Astrocyte of the hippocampus (primary cell): ENCODE measurements around the gene ROR1.
A peak's percentile ranks its signal among the peaks of the same experiment; 100 is the strongest.

Source experiments
- DNase-seq: peaks from one replicate; pipeline ENCODE4 v3.0.0; 2011; ENCODE audit warnings: low read depth, low spot score

Gene ROR1

DNA sequence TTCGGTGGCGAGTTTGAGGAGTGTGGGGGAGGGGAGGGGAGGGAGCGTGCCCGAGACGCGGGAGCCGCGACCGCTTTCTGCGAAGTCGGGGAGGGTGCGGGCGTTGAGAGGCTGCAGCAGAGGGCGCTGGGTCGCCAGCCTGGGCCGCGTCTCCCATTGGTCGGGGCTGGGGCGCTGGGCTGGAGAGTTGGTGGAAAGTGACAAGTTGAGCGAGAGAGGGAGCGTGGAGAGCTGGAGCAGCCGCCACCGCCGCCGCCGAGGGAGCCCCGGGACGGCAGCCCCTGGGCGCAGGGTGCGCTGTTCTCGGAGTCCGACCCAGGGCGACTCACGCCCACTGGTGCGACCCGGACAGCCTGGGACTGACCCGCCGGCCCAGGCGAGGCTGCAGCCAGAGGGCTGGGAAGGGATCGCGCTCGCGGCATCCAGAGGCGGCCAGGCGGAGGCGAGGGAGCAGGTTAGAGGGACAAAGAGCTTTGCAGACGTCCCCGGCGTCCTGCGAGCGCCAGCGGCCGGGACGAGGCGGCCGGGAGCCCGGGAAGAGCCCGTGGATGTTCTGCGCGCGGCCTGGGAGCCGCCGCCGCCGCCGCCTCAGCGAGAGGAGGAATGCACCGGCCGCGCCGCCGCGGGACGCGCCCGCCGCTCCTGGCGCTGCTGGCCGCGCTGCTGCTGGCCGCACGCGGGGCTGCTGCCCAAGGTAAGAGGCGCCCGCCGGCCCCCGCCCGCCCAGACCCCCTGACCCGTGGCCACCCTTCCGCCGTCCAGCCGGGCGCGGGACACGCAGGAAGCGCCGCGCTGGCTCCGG lies at the start of gene ROR1:
Gene ROR1 (plus strand): TSS at position 203 of the 802 bp plus-strand sequence.
- peak; percentile 96 for DNase-seq

DNA sequence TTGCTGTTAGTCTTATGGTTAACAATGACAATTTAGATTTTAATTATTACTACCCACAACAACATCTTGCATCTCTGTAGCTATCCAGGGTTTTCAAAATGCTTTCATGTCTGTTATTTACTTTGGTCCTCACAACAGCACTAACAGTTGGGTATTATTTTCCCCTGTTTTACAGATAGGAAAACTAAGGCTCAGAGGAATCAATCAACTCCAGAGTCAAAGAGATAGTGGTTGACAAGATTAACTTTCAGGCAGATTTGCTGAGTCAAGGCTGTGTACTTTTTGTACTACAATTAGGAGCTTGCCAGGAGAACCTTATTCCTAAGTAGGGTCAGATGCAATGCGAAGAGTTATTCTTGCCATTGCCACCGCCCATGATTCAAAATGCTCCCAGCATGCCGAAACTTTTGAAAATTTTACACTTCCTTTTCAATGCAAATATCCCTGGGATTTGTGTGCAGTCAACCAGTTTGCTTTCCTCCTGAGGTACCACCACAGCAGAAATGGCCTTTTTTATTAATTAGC lies 49.4 kb upstream of the ROR1 start:
- DNase-seq, result no peak

DNA sequence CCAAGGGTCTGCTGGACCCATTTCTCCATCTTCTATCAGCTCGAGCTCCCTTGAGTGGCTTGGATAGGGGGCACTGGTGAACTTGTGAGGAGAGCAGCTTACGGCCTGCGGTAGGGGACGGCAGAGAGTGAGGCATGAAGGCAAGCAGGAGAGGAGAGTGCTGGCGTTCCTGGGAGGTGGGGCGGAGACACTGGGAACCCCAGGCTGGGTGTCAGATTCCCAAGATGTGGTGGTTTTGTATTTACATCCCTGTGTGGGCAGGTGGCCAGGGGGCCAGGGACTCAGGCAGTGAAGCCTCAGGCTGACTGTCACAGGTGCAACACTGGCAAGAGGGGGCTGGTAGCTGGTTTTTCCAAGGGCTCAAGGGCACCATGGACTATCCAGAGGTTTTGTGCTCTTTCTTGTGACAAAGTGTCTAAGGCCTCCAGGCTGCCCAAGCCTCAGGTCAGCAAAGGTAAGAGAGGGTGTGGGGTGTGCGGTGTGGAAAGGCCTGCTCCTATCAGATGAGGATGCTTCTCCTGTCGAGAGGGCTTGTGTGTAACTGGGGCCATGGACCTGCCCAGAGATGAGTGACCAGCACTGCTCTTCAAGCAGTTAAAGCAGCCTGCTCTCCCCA lies 45.1 kb upstream of the ROR1 start:
- DNase-seq, result no peak

DNA sequence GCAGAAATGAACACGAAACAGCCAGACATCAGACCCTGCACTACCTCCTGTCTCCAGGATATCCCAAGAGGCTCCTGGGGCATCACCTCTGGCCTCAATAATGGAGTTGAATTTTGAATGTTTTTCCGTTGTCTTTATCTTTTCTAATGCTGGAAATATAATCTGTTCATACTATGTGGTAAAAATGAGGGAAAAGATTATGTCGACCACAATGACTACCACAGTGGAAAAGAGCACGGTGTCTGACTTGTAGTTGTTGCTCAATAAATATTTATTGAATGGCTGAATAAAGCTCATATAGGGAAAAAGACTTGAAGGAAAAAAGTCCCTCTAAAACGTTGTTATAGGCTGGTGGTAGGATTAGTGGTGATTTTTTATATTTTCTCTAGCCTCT lies 44.6 kb upstream of the ROR1 start:
- no peak for DNase-seq

DNA sequence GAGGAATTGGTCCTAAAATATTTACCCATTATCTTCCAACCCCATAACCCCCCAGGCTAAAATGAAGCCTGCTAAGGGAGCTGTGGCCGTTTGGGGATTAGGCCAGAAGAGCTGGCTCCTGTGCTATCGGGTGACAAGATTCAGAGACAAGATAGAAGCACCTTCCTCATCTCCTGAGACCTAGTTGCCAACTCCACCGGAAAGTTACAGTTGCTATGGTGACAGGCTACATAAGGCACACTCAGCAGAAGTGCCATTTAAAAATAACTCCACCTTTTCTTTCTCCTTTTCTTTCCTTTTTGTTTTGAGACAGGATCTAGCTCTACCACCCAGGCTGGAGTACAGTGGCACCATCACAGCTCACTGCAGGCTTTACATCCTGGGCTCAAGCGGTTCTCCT lies 43.6 kb upstream of the ROR1 start:
- DNase-seq, result no peak

DNA sequence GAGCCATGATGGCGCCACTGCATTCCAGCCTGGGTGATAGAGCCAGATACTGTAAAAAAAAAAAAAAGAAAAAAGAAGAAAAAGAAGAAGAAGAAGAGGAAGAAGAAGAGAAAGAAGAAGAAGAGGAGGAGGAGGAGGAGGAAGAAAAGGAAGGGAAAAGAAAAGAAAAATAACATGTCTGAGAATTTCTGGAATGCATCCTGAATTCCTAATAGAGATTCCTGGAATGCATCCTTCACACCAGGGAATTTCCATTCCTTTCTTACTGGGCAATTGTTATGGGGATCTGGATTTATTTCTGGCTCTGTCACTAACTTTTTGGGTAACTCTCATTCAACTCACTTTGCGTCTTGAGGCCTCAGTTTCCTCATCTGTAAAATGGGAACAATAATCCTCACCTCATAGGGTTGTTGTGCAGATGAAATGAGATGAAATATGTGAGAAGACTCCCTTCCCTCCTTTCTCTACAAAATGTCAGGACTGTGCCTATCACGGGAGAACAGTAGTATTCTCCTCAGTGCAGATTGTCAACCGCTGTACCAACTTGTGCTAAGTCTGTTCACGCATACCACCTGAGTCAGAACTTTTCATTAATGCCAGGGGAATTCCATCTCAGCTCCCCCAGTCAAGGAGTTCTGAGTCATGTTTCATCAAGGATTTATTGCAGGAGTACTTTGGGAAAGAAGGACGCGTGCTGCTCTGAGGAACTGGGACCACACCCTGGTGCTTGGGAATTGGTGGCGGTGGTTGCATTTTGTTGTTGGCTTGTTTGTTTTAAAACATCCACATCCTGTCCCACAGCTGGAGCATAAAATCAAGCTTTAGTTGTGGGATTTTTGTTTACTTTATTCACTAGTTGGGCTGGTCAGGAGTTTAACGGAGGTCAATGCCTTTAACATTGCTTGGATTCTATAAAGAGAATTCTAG lies 42.4 kb upstream of the ROR1 start:
- DNase-seq, result peak; percentile 93

DNA sequence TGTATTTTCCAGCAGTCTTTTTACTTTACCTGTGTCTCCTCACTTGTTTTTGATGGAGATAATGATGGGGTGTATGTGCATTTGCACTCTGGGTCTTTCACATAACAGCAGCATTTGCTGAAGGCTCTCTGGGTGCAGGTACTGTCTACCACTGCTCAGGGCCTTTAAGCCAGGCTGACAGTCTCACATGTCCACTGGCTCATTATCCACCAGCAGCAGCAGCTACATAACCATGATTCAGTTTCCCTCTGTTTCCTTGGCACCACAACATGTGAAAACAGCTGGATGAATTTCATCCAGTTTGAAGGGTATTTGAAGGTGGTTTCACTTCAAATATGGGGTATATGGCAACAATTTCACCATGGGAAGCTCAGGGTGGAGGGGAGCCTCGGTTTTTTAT lies 41.2 kb upstream of the ROR1 start:
- DNase-seq, result peak; percentile 23

DNA sequence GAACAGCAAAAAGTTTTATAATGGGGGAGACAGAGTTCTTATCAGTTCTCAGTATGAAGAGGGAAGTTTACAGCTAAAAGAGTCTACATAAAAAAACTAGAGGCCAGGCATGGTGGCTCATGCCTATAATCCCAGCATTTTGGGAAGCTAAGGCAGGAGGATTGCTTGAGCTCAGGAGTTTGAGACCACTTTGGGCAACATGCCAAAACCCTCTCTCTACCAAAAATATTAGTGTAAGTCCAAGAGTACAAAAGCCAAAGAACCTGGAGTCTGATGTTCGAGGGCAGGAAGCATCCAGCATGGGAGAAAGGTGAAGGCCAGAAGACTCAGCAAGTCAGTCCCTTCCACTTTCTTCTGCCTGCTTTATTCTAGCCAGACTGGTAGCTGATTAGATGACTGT lies 35.0 kb upstream of the ROR1 start:
- DNase-seq, result no peak

DNA sequence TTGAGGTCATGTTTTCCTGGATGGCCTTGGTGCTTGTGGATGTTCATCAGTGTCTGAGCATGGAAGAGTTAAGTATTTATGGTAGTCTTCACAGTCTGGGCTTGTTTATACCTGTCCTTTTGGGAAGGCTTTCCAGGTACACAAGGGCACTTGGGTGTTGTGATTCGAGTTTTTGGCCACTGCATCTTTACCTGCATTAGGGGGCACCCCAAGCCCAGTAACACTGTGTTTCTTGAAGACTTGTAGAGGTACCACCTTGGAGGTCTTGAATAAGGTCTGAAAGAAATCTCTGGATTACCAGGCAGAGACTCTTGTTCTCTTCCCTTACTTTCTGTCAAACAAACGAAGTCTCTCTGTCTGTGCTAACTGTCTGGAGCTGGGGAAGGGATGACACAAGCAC lies 34.4 kb upstream of the ROR1 start:
- no peak for DNase-seq

DNA sequence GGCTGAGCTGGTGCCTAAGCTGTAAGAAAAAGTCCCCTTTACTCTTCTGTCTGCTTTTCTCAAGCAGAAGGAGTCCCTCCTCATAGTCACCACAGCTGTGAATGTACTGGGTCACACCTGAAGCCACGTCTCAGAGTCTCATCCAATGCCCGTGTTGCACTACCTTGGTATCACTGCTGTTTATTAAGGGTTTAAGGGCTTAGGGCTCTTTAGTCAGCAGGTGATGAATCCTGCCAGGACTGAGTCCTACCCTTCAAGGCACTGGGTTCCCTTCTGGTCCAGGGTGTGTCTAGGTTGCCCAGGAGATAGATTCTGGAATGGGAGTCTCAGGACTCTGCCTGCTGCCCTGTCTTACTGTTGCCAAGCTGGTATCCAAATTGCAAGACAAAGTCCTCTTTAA lies 33.4 kb upstream of the ROR1 start:
- DNase-seq, result no peak

DNA sequence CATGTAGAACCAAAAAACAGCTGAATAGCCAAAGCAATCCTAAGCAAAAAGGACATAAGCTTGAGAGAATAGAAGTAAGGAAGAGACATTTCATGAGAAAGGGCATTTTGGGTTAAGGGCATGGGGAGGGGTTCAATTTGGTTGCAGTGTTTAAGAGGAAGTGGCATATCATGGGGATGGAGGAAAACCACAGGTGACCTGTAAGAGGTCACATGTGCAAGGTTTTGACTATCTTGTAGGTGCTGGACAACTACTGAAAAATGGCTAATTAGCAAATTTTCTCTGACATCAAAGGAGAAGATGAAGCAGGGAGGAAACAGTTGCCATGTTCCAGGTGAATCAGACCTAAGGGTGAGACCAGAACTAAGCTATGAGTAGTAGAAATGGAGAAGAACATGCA lies 31.3 kb upstream of the ROR1 start:
- no peak for DNase-seq

DNA sequence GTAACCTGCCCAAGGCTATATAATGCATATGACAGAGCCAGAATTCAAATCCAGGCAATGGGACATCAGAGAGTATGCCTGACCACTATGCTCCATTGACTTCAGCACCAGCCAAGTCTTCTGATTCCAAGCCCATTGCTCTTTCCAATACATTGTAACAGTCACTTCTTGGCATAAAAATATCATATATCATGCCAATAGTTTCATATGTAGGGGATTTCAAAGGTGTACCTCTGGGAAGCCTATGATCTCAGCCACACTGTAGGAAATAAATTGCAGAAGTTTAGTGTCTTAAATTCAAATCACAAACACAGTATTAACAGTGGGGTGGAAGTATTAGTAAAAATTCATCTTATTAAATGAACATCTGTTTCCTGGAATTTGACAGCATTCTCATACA lies 30.0 kb upstream of the ROR1 start:
- DNase-seq, result no peak

DNA sequence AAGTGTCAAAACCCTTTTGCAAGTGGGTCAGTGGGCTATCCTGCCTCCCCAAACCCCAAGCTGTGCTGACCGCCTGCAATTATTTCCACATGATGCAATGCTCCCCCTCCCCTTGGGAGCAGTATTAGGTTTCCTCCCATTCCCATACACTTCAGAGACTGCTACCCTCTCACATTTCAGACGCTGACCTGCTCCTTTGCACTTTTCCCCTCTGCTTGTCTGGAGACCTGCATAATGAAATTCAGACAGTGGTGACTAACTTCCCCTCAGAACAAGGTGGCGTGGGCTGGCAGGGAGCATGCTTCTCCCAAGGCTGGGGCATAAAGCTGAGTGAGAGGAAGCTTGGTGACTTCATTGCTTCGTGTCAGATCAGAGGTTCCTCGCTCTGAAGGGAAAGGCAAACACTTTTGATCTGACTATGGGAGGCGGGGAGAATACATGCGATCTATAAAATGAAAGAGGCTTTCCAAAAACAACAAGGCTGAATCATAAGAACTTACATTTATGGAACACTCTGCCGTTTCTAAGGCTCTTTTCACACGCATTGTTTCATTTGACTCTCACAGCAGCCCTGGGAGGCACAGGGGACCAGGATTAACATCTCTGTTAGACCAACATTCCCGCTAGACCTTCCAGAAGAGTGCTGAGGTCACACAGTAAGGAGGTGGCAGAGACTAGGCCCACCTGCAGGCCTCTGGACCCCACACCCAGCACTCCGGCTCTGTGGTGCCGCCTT lies 27.5 kb upstream of the ROR1 start:
- DNase-seq, result peak; percentile 93

DNA sequence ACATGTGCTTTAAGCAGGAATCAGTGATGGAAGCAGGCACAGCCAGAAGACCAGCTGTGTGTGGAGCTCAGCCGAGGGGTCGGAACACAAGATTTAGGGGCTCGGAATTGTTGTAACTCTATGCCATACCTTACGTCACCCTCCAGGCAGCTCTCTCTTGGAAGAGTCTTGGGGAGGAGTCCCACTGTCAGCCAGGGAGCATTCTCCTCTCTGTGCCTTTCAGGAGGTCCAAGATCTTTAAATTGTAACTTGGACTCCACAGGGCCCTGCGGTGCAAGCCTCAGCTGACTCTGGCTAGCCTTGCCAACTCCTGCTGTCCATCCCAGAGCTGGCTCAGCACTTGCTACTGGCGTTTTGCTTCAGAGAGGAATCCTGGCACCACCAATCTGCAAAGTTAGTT lies 26.4 kb upstream of the ROR1 start:
- no peak for DNase-seq

DNA sequence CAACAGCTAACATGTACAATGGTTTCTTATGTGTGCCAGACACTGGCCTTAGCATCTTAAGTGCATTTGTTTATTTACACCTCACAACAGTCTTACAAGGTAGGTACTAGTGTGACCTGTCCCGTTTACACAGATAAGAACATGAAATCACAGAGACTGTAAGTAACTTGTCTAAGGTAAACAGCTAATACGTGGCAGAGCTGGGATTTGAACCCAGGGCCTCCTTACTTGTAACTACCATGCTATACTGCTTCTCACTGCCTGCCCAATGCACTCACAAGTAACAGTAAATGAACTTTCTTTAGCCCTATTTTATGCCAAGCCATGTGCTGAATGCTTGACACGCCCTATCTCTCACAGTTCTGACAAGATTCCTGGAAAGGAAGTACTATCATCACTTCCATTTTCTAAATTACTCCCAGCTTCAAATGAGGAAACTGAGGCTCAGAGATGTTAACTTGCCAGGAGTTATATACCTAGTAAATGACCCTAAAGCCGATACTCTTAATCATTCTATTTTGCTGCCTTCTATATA lies 25.7 kb upstream of the ROR1 start:
- DNase-seq, result no peak

DNA sequence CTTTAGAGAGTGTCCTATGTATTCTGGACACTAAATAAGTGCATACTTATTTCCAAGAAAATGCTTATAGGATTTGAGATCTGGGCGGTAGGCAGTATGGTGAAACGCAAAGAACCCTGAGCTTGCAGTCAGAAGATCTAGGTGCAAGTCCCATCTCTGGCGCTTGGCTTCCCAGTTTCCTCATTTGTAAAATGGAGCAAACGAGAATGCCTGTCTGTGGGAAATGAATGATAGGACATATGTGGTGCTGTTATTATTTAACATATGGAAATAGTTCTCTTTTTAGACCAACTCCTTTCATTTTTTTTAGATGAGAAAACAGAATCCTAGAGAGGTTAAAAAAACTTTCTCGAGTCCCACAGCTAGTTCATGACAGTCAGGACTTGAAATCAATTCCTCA lies 25.2 kb upstream of the ROR1 start:
- no peak for DNase-seq

DNA sequence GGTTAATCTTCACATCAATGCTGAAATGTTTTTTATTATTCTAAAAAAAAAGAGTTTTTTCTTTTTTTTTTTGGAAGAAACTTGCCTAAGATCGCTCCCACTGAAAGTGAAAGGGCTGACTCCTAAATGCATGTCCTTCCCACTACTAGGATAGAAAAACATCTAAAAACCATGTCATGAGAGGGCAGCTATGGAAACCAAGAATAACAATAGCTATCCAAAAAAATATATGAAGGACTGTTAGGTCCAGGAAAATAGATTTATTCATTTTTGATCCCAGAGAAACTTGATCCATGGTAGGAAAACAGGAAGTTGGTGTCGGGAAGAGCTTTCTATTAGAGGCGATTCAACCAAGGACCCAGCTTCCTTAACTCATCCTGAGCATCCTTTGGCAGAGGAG lies 23.1 kb upstream of the ROR1 start:
- DNase-seq, result no peak

DNA sequence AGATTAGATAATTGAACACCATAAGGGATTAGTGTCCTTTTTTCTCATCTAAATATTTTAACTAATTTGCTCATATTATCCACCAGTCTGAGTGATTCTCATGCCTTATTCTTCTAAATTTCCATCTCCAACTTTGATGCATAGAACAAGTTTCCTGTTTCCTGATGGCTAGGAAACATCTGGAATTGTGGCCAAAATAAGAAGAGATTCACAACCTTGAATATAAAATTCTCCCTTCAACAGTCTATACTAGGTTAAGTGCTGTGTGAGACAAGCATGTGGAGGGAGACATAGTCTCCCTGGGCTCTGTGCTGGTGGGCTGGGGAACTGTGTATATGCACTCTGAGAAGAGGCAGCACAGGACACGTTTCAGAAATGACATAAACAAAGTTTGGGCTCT lies 21.6 kb upstream of the ROR1 start:
- no peak for DNase-seq

DNA sequence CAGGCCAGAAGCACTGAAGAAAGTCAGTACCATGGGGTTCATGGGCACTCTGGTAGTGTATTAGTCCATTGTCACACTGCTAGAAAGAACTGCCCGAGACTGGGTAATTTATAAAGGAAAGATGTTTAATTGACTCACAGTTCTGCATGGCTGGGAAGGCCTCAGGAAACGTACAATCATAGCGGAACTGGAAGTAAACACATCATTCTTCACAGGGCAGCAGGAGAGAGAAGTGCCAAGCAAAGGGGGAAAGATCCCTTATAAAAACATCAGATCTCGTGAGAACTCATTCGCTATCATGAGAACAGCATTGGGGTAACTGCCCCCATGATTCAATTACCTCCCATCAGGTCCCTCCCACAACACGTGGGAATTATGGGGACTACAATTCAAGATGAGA lies 20.2 kb upstream of the ROR1 start:
- no peak for DNase-seq

DNA sequence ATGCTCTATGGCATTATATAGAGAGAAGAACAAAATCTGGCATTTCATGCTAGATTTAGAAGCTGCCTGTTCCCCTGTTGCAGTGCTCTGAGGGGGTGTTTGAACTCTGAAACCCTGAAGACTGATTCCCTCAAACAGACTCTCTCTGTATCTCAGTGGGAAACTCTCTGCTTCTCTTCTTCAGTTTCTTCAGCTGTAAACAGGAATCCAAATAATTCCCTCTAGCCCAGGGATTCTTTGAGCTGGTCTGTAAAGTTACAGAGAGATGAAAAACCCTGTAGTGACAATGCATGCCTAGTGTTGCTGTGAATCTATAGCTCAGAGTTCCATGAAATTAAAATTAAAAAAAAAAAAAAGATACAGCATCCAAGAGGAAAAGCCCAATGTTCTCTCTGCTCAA lies 17.0 kb upstream of the ROR1 start:
- no peak for DNase-seq

DNA sequence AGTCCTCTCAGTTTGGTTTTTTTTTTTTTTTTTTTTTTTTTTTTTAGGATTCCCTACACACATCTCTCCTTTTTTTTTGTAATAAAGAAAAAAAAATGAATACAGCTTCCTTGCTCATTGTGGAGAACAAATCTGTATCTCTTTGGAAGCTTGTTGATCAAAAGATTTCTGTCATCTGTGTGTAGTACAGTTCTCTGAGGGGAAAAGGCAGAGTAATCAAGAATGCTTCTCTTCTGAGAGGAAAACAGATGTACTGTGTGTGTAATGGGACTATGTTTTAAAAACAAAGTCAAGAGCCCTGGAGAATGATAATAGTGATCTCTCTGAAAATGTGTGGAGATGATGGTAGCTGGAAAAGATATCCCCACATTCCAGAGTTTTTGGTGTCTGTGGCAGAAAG lies 16.5 kb upstream of the ROR1 start:
- no peak for DNase-seq
